Esophagus (tissue), 2 donors: ENCODE measurements around the gene NCOA7. TPM values are rescaled to one million over a fixed set of nuclear protein-coding genes. Genes with fewer than 3 reads are reported as not detected.
"Not testable (repeated sequence)": the region's sequence is repeated elsewhere in the genome, so short reads cannot be mapped to it uniquely, and the experiment has no call there.

Experiments used
- H3K27ac ChIP-seq, 2 donors: one replicate each; pipeline ENCODE4 v1.5.1; 2013; ENCODE audit warnings: low read depth in 2 of 2, mild to moderate bottlenecking in 2 of 2, inconsistent platforms in 1 of 2, low read length in 1 of 2, moderate library complexity in 1 of 2
- H3K27me3 ChIP-seq, 2 donors: one replicate each; pipeline ENCODE4 v1.6.1; 2013; ENCODE audit warnings: low read length in 2 of 2, control low read depth in 1 of 2, mild to moderate bottlenecking in 1 of 2; ENCODE audit not compliant: insufficient read depth in 2 of 2, control insufficient read depth in 1 of 2
- H3K36me3 ChIP-seq, 2 donors: one replicate each; pipeline ENCODE4 v1.6.1; 2013; ENCODE audit warnings: low read length in 1 of 2; ENCODE audit not compliant: control insufficient read depth in 2 of 2, insufficient read depth in 2 of 2
- H3K4me1 ChIP-seq, 2 donors: one replicate each; pipeline ENCODE4 v1.6.1; 2013; ENCODE audit warnings: low read length in 1 of 2; ENCODE audit not compliant: control insufficient read depth in 2 of 2, insufficient read depth in 2 of 2
- H3K4me3 ChIP-seq, 2 donors: one replicate each; pipeline ENCODE4 v1.5.1; 2013; ENCODE audit warnings: low read length in 2 of 2, mild to moderate bottlenecking in 2 of 2, low read depth in 1 of 2, moderate library complexity in 1 of 2
- H3K9me3 ChIP-seq, 2 donors: one replicate each; pipeline ENCODE4 v1.6.1; 2013; ENCODE audit warnings: mild to moderate bottlenecking in 2 of 2, low read depth in 1 of 2, low read length in 1 of 2, moderate library complexity in 1 of 2; ENCODE audit not compliant: control insufficient read depth in 2 of 2, insufficient read depth in 1 of 2
- WGBS, 2 donors: extraction: QIAGEN DNeasy Blood & Tissue Kit; methylation state at CpG; one replicate each; pipeline ENCODE4 v1.1.7; 2013; 5-methylcytosine and 5-hydroxymethylcytosine counted together
- polyA plus RNA-seq, 2 donors: library from polyadenylated mRNA; stranded (reverse); fragments of 200-250 nt; gene quantifications; one replicate each; pipeline ENCODE4 v1.2.3, GENCODE V29; 2013
- donor health status: healthy with polysubstance abuse.
- donor health status: Bipolar disorder and iron deficiency.

NCOA7 gene
- polyA plus RNA-seq, 2 donors, result 9.3 to 24.1 TPM

DNA sequence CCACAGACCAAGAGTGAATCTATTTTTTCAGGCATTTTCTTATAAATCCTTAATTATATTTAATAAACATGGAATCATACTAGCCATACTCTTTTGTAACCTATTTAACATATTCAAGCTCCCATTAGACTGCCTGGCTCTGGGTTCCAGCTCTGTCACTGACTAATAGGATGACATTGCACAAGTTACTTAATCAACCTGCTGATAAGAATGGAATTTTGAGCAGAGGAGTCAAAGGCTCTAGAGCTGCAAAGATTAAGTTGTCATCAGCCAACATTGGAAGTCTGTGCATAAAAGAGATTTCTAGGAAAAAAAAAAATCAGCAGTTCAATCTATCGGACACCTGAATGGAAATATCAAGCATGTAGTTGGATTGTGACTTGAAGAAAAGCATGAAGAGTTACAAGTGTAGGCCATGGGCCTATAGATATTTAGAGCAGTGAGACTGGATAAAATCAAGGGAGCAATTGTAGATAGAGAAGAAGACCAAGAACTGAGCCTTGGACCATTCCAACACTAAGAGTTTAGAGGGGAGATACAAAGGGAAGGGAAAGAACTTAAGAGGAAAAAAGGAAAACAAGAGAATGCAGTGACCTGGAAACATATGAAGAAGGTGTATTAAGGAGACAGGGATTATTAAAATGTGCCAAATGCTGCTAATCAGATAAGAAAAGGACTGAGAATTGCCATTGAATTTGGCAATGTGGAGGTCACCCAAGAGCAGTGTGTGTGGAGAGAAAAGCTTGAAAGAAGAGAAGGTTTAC, 154.8 kb downstream of the NCOA7 start:
- Histone ChIP-seq H3K27me3 (no peaks in the 10 kb centered on the region), H3K4me3 (no peak overlapping the region), H3K9me3 (no peaks in the 10 kb centered on the region), H3K4me1 (peaks cover 0 to 7% of the 10 kb centered on the region in 2 donors), H3K36me3 (no peaks in the 10 kb centered on the region), H3K27ac (peak overlapping the region; percentile 13 to 67)
- 72 to 85% methylated on average over 1 of the region's 1 CpG for WGBS, 2 donors

DNA sequence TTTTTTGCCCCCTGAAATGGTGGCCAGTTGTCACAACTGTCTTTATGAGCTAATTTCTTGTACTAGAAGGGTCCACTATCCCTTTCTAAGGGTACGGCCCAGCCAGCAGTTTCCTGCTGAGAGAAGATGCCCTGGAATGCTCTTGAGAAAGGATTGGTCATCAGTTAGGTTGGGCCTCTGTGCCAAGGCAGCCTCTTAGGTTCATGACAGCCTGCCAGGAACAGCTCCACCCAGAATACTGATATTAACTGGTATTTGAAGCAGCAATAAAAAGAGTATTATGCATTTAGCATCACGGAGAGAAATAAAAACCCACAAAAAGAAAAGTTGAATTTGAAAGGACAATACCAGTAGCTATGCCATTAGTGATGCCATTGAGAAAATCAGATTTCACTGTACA, 156.9 kb downstream of the NCOA7 start:
- H3K4me3 ChIP-seq, result no peak overlapping the region
- no peaks in the 10 kb centered on the region for H3K36me3 ChIP-seq
- H3K27ac ChIP-seq, result peak overlapping the region in 1 of 2 donors; percentile 10
- no peaks in the 10 kb centered on the region for H3K27me3 ChIP-seq
- peaks cover 0 to 4% of the 10 kb centered on the region in 2 donors for H3K4me1 ChIP-seq
- WGBS, 2 donors, result 43 to 56% methylated on average over 2 of the region's 2 CpGs
- no peaks in the 10 kb centered on the region for H3K9me3 ChIP-seq

DNA sequence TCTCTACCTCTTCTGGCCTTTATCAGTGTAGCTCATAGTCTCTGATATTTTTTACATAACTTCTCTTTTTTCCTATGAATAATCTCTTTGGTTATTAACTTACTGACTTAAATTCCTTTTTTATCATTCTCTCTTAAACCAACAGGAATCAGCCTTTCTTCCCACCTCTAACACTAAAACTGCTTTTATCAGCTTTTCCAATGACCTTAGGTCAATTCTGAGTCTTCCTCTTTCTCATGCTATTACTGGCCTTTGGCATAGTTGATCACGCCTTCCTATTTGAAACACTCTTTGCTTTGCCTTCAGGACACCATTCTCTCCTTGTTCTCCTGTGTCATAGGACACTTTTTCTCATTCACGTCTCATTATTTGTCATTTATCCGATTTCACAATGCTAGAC, 157.7 kb downstream of the NCOA7 start:
- no peak overlapping the region for H3K4me3 ChIP-seq
- H3K4me1 ChIP-seq, result peaks cover 0 to under 1% of the 10 kb centered on the region in 2 donors
- H3K27me3 ChIP-seq, result no peaks in the 10 kb centered on the region
- WGBS, 2 donors, result 82 to 86% methylated on average over 3 of the region's 3 CpGs
- H3K27ac ChIP-seq, result no peak overlapping the region
- H3K36me3 ChIP-seq, result no peaks in the 10 kb centered on the region
- H3K9me3 ChIP-seq, result no peaks in the 10 kb centered on the region

DNA sequence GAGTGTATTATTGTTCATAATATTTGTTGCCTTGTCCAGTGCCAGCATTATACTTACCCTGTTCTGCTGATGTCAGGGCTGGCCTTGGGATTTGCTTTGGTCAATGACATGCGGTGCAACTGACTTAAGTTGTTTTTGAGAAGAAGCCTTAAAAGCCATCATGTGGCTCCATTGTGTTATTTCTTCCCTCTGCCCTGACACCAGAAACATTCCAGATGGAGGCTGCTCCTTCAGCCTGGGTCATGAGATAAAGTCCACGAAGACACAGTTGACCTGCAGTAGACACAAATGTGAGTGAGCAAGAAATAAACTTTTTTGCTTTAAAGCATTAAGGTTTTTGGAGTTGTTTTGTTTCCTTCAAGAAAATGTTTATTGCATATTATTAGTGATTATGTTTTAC, 158.3 kb downstream of the NCOA7 start:
- WGBS, 2 donors, result 89 to 92% methylated on average over 2 of the region's 2 CpGs
- no peak overlapping the region for H3K4me3 ChIP-seq
- H3K27me3 ChIP-seq, result no peaks in the 10 kb centered on the region
- peaks cover 0 to 2% of the 10 kb centered on the region in 2 donors for H3K4me1 ChIP-seq
- H3K9me3 ChIP-seq, result no peaks in the 10 kb centered on the region
- H3K27ac ChIP-seq, result no peak overlapping the region
- H3K36me3 ChIP-seq, result no peaks in the 10 kb centered on the region

DNA sequence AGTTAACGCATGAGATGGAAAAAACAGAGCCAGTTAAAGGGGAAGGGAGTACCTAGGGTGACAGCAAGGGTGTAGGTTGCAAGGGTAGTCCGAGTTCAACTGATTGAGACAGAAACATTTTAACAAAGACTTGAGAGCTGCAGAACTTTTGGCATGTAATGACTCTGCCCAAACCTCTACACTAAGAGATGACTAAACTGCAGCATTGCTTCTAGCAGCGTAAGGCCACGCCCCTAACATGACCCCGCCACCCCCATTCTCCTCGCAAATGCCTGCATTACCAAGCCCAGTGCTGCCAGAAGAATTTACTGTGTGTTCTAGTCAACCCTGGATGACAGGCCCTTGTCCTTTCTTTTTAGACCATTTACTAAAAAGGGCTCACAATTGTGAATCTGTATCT, 159.5 kb downstream of the NCOA7 start:
- H3K27ac ChIP-seq, result no peak overlapping the region
- 44 to 58% methylated on average over 6 of the region's 6 CpGs for WGBS, 2 donors
- H3K36me3 ChIP-seq, result no peaks in the 10 kb centered on the region
- no peaks in the 10 kb centered on the region for H3K27me3 ChIP-seq
- H3K4me1 ChIP-seq, result peaks cover 0 to 2% of the 10 kb centered on the region in 2 donors
- no peaks in the 10 kb centered on the region for H3K9me3 ChIP-seq
- H3K4me3 ChIP-seq, result no peak overlapping the region

DNA sequence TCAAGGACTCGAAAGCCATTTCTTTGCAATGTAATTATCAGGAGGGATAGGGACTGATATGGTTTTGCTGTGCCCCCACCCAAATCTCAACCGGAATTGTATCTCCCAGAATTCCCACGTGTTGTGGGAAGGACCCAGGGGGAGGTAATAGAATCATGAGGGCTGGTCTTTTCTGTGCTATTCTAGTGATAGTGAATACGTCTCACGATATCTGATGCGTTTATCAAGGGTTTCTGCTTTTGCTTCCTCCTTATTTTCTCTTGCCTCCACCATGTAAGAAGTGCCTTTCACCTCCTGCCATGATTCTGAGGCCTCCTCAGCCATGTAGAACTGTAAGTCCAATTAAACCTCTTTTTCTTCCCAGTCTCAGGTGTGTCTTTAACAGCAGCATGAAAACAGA, 160.0 kb downstream of the NCOA7 start:
- not testable (repeated sequence) for H3K36me3 ChIP-seq, H3K27ac ChIP-seq, H3K9me3 ChIP-seq, H3K4me1 ChIP-seq, H3K27me3 ChIP-seq, H3K4me3 ChIP-seq
- 82 to 85% methylated on average over 6 of the region's 6 CpGs for WGBS, 2 donors

DNA sequence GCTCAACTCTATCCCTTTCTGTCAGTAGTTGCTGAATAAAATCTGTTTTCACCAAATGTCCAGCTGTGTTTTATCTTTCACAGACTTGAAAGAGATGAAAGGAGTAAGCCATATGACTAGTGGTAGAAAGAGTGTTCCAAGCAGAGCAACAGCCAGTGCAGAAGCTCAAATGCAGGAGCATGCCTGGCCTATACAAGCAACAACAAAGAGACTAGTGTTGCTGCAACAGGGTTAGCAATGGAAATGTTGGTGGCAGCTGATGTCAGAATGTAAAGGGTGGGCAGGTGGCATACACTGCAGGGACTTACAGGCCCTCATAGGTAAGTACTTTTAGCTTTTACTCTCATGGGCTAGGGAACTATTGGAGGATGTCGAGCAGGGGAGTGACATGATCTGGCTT, 160.6 kb downstream of the NCOA7 start:
- 85 to 87% methylated on average over 1 of the region's 1 CpG for WGBS, 2 donors
- H3K27me3 ChIP-seq, result no peaks in the 10 kb centered on the region
- H3K4me1 ChIP-seq, result peaks cover 0 to 2% of the 10 kb centered on the region in 2 donors
- no peaks in the 10 kb centered on the region for H3K36me3 ChIP-seq
- no peak overlapping the region for H3K4me3 ChIP-seq
- H3K9me3 ChIP-seq, result no peaks in the 10 kb centered on the region
- no peak overlapping the region for H3K27ac ChIP-seq

DNA sequence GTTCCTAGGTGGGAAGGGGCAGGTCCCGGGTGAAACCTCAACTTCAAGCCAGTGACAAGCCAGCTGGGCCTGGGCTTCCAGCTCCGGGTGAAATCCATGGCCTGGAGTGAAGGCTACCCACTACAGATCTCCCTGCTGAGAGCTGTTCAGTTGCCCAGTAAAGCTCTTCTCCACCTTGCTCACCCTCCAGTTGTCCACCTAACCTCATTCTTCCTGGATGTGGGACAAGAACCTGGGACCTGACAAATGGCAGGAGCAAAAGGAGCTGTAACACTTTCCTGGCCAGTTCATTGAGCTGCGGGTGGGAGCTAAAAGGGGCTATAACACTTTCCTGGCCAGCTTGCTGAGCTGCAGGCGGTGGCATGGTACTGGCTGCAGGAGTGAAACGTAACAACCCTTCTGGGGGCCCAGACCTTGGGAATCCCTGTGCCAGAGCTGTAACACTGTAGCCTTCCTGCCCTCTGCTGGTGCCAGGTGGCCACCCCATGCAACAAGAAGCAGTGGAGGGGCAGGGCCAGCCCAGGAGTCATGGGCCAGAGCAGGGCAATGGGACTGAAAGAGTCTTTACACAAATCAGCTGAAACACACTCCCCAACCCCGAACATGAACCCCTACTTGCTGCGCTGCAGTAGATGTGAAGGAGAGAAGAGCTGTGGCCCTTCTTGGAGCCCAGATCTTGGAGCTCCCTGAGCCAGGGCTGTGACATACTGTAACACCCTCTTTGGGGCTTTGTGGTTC, 162.2 kb downstream of the NCOA7 start:
- 85 to 92% methylated on average over 7 of the region's 7 CpGs for WGBS, 2 donors

DNA sequence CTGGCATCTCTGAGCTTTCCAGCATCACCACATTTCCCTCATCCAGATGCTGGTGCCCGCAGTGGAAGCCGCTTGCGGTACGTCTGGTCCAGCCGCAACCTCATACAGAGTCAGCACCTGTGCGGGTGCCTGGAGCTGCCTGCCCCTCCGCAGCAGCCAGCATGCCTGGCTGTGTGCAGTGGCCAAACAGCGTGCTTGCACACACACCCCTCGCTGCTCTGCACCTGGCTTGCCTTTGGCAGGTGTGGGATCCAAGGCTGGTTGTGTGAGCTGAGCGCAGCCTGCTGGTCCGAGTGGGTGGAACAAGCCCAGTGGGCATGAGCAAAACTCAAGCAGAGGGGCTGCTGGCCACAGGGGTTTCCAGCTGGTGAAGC, 162.7 kb downstream of the NCOA7 start:
- Histone ChIP-seq H3K4me1 (peaks cover 0 to 2% of the 10 kb centered on the region in 2 donors), H3K36me3 (no peaks in the 10 kb centered on the region), H3K4me3 (no peak overlapping the region), H3K27ac (no peak overlapping the region), H3K9me3 (no peaks in the 10 kb centered on the region), H3K27me3 (no peaks in the 10 kb centered on the region)
- 50 to 70% methylated on average over 11 of the region's 11 CpGs for WGBS, 2 donors

More for the DNA sequence above, 162.2 kb downstream of the NCOA7 start:
- H3K36me3 ChIP-seq, result no peaks in the 10 kb centered on the region
- no peaks in the 10 kb centered on the region for H3K9me3 ChIP-seq
- no peak overlapping the region for H3K27ac ChIP-seq
- no peaks in the 10 kb centered on the region for H3K27me3 ChIP-seq
- H3K4me1 ChIP-seq, result peaks cover 0 to 2% of the 10 kb centered on the region in 2 donors
- no peak overlapping the region for H3K4me3 ChIP-seq
